Rectal smooth muscle tissue (tissue), 1 donor: ENCODE data around the gene ACOT7.
"Not testable (repeated sequence)": the region's sequence is repeated elsewhere in the genome, so short reads cannot be mapped to it uniquely, and the experiment has no call there.

Source experiments
- H3K27ac ChIP-seq: one replicate; pipeline ENCODE4 v1.7.0; 2013; ENCODE audit warnings: low read depth, low read length, inconsistent platforms
- H3K27me3 ChIP-seq: one replicate; pipeline ENCODE4 v1.7.0; 2013; ENCODE audit warnings: low read length; ENCODE audit not compliant: control insufficient read depth, insufficient read depth
- H3K36me3 ChIP-seq: one replicate; pipeline ENCODE4 v1.7.0; 2013; ENCODE audit warnings: low read length; ENCODE audit not compliant: control insufficient read depth, insufficient read depth
- H3K4me1 ChIP-seq: one replicate; pipeline ENCODE4 v1.7.0; 2013; ENCODE audit warnings: low read length; ENCODE audit not compliant: control insufficient read depth, insufficient read depth
- H3K4me3 ChIP-seq: one replicate; pipeline ENCODE4 v1.7.0; 2013; ENCODE audit warnings: low read length
- H3K9ac ChIP-seq: one replicate; pipeline ENCODE4 v1.7.0; 2013; ENCODE audit warnings: low read length

ACOT7 gene

DNA sequence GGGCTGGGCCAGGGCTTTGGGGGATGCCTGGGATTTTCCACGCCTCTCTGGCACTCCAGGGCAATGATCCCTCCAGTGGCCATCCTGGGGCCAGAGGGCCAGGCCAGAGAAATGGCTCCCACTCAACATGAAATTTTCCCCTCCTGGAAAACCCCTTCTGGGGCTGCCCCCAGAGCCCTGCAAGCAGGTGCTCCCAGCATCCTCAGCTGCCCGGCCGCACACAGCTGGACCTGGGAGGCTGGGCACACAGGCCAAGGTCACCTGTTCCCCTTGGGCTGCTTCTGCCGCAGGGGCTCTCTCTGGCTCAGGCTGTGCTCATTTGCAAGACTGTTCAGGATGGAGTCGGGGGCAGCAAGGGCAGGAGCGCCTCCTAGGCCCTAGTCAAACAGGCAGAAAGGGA is 34.9 kb upstream of the ACOT7 start:
- H3K4me3 ChIP-seq, H3K36me3 ChIP-seq, H3K4me1 ChIP-seq, H3K27ac ChIP-seq, H3K9ac ChIP-seq: not testable (repeated sequence)
- H3K27me3 ChIP-seq: peaks cover 22% of the 10 kb centered on the region

DNA sequence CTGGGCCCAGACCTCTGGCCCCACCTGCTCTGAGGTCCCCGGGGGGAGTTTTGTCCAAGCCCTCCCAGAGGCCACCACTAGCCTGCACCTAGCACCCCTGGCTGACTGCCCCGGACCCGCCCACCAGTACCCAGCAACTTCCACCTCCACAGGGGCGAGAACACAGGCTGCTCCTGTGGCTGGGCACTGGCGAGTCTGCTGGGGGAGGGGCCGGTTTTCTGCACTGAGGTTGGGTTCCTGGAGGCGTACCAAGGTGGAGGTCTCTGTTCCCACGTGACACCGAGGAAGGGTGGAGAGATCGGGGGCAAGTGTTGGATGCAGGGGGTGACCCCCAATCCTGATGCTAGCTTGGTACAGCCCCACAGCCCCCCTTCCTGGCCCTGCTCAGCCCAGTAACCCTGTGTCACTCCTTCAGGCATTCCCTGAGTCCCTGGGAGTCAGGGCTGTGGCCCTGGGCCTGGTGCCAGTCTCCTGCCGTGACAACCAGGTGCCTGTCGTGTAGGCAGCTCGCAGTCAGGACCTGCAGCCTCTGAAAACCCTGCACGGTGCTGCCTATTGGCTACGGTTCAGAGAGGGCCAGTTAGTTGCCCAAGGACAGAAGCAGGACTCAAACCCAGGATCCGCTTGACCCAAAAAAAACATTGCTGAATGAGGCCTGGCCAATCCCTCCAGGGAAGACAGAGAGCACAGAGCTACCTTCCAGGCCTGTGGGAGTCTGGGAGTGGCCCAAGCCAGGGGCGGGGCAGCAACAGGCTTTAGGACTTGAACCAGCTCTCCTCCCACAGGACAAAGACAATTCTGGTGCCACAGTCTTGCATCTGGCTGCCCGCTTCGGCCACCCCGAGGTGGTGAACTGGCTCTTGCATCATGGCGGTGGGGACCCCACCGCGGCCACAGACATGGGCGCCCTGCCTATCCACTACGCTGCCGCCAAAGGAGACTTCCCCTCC is 34.1 kb upstream of the ACOT7 start:
- Histone ChIP-seq H3K36me3 (no peaks in the 10 kb centered on the region), H3K4me1 (no peaks in the 10 kb centered on the region), H3K27me3 (peaks cover 22% of the 10 kb centered on the region), H3K9ac (no peak overlapping the region), H3K27ac (no peak overlapping the region), H3K4me3 (no peak overlapping the region)

DNA sequence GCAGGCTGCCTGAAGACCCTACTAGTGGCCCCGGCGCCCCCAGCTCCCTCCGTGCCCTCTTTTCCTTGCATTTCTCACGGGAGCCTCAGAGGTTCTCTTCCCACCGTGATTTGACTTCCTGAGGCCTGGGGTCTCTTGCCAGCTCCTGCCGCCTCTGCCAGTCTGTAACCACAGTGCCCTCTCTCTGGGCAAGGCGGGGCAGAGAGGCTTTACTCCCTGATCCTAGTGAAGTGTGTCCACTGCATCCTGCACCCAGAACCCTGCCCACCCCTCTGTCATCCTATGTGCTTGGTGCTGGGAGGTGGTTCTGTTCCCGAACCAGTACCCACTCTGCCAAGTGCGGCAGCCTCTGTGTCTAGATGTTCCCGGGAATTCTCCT is 33.4 kb upstream of the ACOT7 start:
- Histone ChIP-seq H3K4me3 (no peak overlapping the region), H3K27ac (no peak overlapping the region), H3K4me1 (no peaks in the 10 kb centered on the region), H3K27me3 (peaks cover 22% of the 10 kb centered on the region), H3K9ac (no peak overlapping the region), H3K36me3 (no peaks in the 10 kb centered on the region)

DNA sequence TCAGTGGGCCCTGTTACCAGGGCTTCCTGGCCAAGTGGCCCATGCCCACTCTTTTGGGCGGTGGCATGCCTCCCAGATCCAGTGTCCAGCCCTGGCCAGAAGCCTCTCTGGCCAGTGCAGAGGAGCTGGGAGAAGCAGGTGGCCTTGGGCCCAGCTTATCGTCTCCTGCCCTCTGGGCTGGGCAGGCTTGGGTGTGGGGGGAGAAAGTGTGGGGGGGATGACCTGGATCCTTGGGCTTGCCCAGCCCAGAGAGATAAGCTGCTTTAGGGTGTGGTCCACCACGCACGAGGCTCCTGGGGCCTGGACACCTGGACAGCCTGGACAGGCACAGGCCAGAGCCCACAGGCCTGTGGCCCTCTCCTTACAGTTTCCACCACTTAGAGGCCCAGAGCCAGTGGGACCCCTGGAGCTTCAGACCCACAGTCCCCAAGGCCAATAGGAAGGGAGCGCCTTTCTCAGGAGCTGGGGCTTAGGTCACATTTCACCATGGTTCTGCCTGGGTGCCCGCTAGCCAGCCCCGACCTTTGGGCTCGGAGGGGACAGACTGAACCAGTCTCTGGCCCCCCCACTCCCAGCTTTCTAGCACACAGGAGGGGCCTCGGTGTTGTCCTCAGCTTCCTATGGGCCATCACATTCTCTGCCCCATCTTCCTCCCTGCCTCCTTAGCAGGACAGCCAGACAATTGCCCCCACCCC is 32.9 kb upstream of the ACOT7 start:
- Histone ChIP-seq H3K27me3 (peaks cover 22% of the 10 kb centered on the region), H3K4me3 (no peak overlapping the region), H3K36me3 (no peaks in the 10 kb centered on the region)

DNA sequence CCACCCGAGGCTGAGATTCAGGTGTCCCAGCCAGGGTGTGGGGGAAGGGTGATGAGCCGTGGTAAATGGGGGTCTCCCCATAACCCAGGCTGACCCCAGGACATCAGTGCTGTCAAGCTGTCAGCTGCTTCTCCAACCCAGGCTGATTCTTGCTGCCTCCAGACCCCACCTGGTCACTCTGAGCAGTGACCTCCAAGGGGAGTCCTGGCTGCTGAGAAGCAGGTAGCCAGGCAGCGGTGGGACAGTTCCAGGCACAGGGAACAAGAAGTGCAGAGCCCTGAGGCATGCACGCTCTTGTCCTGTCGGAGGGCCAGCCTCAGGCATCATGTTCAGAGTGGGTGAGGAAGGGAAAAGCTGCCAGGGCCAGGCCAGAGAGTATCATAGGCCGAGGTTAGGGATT is 32.1 kb upstream of the ACOT7 start:
- Histone ChIP-seq H3K27me3 (peaks cover 22% of the 10 kb centered on the region), H3K4me3 (no peak overlapping the region), H3K36me3 (no peaks in the 10 kb centered on the region), H3K4me1 (no peaks in the 10 kb centered on the region), H3K27ac (no peak overlapping the region), H3K9ac (no peak overlapping the region)

More for the DNA sequence above, 32.9 kb upstream of the ACOT7 start:
- H3K9ac ChIP-seq: no peak overlapping the region
- H3K4me1 ChIP-seq: no peaks in the 10 kb centered on the region
- H3K27ac ChIP-seq: no peak overlapping the region

DNA sequence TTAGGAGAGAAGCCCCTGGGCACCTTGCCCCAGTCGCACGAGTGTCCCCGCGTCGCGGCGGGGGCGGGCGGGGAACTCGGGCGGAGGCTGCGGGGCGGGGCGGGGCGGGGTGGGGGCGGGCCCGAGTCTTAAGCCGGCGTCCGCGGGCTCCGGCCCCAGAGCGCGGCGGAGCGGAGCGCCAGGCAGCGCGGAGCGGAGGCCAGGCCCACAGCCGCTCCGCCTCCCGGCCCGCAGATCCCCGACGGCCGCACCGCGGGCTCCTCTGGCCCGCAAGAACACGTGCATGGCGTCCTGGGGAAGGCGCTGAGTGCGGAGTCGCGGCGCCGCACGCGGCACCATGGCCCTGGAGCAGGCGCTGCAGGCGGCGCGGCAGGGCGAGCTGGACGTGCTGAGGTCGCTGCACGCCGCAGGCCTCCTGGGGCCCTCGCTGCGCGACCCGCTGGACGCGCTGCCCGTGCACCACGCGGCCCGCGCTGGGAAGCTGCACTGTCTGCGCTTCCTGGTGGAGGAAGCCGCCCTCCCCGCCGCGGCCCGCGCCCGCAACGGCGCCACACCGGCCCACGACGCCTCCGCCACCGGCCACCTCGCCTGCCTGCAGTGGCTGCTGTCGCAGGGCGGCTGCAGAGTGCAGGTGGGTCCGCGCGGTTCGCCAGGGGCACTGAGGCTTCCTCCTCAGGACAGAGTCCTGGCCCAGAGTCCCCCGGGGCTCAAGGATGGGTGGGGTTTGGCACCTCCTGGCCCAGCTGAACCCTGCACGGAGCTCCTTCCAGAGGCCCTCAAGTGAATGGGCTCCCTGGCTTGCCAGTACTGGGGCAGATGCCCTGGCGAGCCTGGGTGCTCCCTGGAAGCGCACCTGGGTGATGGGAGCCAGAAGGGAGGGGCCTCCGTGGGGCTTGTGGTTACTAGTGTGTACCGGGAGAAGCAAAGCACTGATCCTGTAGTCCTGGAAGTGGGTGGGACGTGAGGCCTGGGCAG is 31.3 kb upstream of the ACOT7 start, which contains the start of gene ESPN:
ESPN (plus strand) TSS at position 158 of the 975 bp plus-strand sequence; CDS start at position 338, 180 bp downstream.
- Histone ChIP-seq H3K27ac (no peak within 1 kb of the TSS), H3K36me3 (no peaks in the 10 kb centered on the region), H3K4me1 (peaks cover 3% of the 10 kb centered on the region), H3K9ac (no peak within 1 kb of the TSS), H3K4me3 (peak within 1 kb of the TSS; percentile 39), H3K27me3 (peaks cover 26% of the 10 kb centered on the region)

DNA sequence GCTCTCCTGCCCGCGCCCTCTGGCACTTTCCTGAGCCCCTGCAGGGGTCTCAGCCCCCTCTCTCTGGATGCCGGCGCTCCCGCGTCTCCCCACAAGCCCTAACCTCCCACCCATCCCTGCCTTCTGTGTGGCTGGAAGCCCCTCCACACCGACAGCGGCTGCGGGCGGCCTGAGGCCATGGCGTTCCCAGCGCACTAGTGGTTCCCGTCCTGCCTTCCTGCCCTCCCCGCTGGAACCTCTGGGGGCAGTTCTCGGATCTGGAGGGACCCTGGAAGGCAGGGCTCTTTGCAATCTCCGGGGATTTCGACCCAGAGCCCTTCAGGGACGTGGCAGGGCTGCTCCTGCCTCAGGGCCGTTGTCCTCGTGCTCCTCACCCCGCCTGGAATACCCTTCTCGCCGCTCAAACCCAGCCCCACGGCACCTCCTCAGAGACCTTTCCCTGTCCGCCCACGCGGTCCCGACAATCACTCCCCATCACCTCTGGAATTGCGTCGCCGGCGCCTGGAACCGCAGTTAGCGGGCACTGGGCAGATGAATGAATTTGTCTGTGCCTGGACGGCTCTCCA is 30.5 kb upstream of the ACOT7 start:
- Histone ChIP-seq H3K4me1 (peaks cover 3% of the 10 kb centered on the region), H3K27me3 (peaks cover 27% of the 10 kb centered on the region), H3K36me3 (no peaks in the 10 kb centered on the region), H3K4me3 (no peak overlapping the region), H3K27ac (no peak overlapping the region), H3K9ac (no peak overlapping the region)

DNA sequence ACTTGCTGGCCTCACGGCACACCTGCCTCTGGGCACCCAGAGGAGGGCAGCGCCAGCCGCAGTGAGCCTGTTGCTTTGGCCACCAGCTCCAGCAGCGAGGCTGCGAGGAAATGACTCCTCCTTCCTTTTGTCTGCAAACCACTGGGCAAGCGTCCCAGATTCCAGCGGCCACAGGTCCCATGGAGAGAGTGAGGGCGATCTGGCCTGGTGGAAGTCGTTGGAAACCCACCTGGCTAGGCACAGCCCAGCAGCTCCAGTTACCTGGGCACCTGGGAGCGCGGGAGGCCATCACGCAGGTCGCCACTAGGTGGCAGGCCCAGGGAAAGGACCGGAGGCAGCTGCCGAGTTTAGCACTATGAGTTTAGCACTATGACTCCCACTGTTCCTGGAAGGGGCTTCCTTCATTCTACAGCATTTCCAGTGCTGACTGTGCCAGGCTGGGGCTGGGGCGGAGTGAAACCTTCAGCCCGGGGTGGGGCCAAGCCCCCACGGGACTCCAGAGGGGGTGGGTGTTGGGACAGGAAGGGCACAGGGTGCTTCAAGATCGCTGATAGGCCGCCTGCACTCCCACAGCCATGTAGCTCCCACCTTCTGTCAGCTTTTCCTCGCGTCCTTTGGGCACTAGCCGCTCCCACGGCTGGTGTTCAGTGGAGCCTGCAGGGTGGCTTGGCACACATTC is 29.9 kb upstream of the ACOT7 start:
- no peak overlapping the region for H3K9ac ChIP-seq
- no peak overlapping the region for H3K4me3 ChIP-seq
- H3K4me1 ChIP-seq: peaks cover 3% of the 10 kb centered on the region
- H3K27ac ChIP-seq: no peak overlapping the region
- H3K27me3 ChIP-seq: peaks cover 32% of the 10 kb centered on the region
- no peaks in the 10 kb centered on the region for H3K36me3 ChIP-seq

DNA sequence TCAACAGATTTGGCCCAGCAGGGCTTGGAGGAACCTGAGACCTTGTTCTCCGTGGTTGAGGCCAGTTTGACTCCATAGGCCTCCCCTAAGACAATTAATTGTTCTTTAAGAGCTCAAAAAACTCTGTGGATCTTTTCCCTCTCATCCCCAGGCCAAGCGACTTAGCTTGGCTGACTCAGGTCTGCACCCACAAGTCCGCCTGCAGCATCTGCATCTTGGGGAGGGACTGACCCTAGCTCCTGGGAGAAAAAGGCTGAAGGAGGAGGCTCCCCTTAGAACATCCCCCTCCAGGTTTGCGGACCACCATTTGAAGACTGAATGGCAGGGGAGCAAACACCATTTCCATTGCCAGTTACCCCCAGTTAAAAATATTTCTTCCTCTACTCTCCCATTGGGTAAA is 27.7 kb upstream of the ACOT7 start:
- no peak overlapping the region for H3K9ac ChIP-seq
- no peak overlapping the region for H3K4me3 ChIP-seq
- H3K4me1 ChIP-seq: peaks cover 3% of the 10 kb centered on the region
- peaks cover 35% of the 10 kb centered on the region for H3K27me3 ChIP-seq
- no peaks in the 10 kb centered on the region for H3K36me3 ChIP-seq
- no peak overlapping the region for H3K27ac ChIP-seq

DNA sequence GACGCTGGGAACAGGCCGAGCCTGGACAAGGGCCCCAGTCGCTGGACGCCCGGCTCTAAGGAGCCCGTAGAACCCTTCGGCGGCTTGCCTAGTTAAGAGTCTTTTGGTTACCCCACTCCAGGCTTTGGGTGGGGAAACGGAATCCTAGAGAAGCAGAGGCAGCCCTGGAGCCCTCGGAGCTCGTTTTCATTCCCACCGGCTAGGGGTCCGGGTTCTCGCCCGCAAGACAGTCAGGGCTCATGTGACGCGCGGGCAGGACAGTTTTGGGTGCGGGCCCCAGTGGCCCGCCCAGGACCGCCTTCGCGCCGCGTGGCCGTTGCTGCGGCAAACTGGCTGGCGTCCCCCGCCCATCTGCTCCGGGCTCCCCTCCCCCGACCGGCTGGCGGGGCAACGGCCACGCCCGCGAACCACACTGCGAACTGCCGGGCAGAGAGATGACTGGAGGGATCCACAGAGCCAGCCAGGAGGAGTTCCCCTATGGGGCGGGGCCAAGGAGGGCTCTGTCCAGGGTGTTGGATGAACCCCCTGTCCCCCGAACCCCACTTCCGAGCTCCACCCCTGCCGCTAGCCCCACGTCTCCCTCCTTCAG is 27.0 kb upstream of the ACOT7 start:
- Histone ChIP-seq H3K9ac (no peak overlapping the region), H3K4me1 (peaks cover 3% of the 10 kb centered on the region), H3K27me3 (peaks cover 28% of the 10 kb centered on the region), H3K36me3 (no peaks in the 10 kb centered on the region), H3K27ac (no peak overlapping the region), H3K4me3 (peak overlapping the region; percentile 47)

DNA sequence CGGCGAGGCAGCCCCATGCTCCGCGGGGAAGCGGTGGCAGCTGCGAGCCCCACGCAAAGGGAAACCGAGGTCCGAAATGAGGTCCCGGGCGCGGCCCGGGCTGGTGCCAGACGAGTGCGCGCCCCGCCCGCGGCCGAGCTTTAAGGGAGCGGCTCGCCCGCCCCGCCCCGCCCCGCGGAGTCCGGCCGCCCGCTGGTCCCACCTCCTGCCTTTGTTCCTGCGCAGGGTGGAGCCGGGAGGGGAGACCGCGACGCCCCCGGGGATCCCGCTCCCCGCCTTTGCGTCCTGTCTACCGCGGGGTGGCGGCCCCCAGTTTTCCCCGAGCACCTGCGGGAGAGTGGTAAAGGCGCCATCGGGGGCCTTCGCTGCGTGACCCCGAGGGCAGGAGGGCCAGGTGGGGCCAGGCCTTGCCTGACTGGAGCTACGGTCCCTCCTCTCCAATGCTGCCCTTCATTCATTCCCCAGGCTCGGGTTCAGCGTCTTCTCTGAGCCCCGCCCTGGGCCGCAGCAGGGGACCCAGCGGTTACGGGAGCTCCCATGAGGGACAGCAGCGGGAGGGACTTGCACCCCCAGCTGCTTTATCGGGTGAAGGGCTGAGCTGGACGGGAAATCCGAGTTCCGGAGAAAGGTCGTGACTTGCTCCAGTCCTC is 26.4 kb upstream of the ACOT7 start, which contains the start of gene HES2:
HES2 (minus strand) TSS at position 116 of the 650 bp plus-strand sequence; CDS start at position 17, 99 bp downstream.
- Histone ChIP-seq H3K27ac (no peak within 1 kb of the TSS), H3K4me3 (peak within 1 kb of the TSS; percentile 47), H3K9ac (no peak within 1 kb of the TSS), H3K27me3 (peaks cover 23% of the 10 kb centered on the region), H3K36me3 (no peaks in the 10 kb centered on the region), H3K4me1 (peaks cover 3% of the 10 kb centered on the region)
